ENCODE measurements around the gene CFAP46.

Gene CFAP46

DNA sequence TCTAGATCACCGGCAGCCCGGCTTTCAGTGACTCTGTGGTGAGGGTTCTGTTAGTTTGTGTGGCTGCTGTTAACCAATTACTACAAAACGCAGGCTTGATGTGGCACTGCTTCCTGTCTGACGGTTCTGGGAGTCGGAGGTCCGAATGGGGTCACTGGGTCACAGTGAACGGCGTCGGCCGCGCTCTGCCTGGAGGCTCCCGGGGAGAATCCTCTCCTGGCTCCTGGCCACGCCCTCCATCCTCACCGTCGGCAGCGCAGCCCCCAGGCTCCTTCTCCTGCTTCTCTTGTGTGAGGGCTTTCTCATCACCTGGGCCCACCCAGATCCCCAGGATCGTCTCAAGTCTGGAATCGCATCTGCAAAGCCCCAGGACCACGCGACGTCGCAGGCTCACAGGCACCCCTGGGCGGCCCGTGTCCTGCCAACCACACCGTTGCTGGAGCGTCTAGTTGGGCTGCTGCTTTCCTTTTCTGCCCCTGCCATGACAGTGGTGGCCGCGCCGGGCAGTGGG lies 124.6 kb downstream of the CFAP46 start:
- TF ChIP-seq, protein P1, sequence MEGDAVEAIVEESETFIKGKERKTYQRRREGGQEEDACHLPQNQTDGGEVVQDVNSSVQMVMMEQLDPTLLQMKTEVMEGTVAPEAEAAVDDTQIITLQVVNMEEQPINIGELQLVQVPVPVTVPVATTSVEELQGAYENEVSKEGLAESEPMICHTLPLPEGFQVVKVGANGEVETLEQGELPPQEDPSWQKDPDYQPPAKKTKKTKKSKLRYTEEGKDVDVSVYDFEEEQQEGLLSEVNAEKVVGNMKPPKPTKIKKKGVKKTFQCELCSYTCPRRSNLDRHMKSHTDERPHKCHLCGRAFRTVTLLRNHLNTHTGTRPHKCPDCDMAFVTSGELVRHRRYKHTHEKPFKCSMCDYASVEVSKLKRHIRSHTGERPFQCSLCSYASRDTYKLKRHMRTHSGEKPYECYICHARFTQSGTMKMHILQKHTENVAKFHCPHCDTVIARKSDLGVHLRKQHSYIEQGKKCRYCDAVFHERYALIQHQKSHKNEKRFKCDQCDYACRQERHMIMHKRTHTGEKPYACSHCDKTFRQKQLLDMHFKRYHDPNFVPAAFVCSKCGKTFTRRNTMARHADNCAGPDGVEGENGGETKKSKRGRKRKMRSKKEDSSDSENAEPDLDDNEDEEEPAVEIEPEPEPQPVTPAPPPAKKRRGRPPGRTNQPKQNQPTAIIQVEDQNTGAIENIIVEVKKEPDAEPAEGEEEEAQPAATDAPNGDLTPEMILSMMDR (conservative IDR thresholded peaks at IDR 0.05): no peak
- no peak overlapping the region for H3K27ac ChIP-seq

DNA sequence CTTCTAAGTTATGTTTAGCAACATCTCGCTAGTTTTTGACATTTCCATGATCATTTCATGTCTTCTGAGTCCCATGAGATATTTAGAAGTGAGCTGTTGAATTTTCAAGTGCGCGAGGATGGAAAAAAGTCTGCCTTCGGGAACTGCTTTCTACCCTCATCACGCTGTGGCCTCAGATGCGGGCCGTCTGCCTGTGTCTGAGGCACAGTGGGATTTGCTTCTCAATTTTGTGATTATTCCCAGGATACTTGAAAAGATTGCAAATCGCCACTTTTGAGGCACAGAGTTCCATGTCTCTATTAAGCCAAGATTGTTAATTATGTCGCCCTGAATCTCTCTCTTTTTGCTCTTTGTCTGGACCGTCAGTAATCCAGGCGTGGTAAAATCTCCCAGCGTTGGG lies 125.7 kb downstream of the CFAP46 start:
- no peak overlapping the region for H3K27ac ChIP-seq

DNA sequence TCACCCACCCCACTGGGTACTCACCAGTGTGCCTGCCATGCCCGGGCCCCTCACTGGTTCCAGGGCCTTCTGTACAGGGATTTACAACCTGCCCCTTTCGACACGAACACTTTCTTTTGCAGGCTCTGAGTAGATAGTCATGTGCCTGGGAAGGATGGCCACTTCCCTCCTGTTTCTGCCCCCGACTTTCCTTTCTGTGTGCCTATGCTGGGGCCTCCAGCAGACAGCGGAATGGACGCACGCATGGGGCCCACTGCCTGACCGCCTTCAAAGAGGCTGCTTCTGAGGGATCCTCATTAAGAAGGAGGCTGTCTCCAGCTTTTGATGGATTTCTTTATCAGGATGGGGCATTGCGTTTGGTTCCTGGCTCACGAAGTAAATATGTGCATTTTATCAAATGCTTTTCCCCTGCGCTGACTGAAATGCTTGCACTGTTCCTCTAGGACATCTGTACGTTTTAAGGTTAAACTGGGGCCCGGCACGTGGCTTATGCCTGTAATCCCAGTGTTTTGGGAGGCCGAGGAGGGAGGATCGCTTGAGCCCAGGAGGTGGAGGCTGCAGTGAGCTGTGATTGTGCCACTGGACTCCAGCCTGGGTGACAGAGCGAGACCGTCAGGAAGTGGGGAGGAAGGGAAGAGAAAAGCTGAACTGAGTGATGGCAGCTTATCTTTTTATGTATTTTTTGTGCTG lies 127.1 kb downstream of the CFAP46 start:
- TF ChIP-seq, protein P1 (conservative IDR thresholded peaks at IDR 0.05): no peak

More for the DNA sequence above, 125.7 kb downstream of the CFAP46 start:
- TF ChIP-seq, protein P1 (conservative IDR thresholded peaks at IDR 0.05): no peak

DNA sequence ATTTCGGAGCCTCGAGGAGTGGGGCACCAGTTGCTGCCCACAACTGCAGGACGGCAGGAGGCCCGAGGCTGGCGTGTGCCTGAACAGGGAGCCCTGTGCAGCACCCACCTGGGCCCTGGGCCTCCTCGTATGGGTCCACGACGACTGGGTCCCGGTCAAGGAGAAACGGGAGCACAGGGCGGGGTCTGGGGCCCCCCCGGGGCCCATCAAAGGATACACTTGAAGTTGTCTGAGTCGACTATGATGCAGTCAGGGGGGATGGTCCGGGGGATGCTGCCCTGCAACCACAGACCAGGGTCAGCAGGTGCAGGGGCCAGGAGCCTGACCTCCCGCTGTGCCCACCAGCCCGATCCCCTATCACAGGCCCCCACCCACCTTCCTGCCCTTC lies 127.9 kb downstream of the CFAP46 start:
- TF ChIP-seq, protein P1 (conservative IDR thresholded peaks at IDR 0.05): no peak
- no peak overlapping the region for H3K27ac ChIP-seq

More for the DNA sequence above, 127.1 kb downstream of the CFAP46 start:
- no peak overlapping the region for H3K27ac ChIP-seq

DNA sequence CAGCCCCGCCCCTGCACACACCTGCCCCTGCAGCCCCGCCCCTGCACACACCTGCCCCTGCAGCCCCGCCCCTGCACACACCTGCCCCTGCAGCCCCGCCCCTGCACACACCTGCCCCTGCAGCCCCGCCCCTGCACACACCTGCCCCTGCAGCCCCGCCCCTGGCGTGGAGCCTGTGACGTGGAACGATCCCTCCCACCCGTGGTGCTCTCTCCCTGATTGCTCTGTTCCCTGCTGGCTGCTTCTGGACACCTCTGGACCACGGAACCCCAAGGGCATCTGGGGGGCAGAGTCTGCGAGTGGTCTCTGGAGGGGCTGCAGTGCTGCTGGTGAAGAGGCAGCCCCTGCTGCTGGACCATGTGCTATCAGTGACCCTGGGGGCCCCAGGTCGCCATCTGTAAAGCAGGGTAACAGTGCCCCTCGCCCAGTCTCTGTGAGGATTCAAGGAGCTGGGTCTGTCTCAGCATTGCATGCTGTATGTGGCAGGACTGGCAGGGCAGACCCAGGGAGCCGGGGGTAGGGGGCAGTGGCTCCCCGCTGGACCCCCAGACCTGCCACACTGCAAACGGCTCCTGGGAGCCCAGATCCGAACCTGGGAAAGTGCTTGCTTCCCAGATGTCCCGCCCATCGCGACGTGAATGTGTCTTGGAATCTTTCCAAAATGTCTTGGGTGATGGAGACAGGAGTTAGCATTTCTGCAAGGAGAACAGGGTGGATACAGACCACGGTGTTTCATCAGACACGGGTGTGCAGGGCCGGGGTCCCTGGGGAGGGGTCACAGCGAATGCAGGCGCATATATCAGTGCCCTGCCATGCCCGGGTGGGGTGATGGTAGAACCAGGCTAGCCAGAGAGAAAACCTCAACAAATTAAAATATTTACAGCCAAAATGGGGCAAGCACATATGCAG lies 128.6 kb downstream of the CFAP46 start:
- TF ChIP-seq, protein P1 (conservative IDR thresholded peaks at IDR 0.05): no peak
- H3K27ac ChIP-seq: no peak overlapping the region

DNA sequence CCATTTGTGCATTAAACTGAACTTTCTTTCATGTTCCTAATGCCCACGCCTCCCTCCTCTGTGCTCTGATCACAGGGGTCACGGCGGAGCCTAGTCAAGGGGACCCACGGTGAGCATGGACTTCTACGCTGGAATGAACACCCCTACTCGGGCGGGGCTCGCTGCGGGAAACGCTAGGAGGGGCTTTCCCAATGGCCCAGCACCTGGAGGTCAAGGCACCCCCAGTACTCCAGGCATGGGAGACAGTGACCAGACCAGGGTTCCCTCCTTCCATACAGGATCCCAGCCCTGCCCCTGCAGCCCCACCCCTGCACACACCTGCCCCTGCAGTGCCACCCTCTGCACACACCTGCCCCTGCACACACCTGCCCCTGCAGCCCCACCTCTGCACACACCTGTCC lies 129.4 kb downstream of the CFAP46 start:
- TF ChIP-seq, protein P1 (conservative IDR thresholded peaks at IDR 0.05): no peak

DNA sequence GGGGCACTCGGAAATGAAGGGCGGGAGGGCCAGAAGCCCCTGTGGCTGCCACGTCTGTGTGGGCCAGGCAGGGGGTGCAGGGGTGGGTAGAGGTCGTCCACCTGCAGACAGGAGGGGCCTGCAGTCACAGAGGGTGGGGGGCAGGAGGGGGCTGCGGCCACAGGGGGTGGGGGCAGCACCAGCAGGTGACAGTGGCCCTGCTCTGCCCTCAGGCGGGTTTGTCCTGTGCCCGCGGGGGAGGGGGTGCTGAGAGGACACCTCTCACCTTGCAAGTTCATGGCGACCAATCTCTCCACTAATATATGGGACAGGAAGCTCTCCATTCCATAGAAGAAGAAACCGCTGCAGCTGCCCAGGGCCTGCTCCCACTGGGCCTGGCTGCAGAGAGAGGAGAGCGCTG lies 129.8 kb downstream of the CFAP46 start:
- TF ChIP-seq, protein P1 (conservative IDR thresholded peaks at IDR 0.05): no peak

More for the DNA sequence above, 129.4 kb downstream of the CFAP46 start:
- H3K27ac ChIP-seq: no peak overlapping the region

More for the DNA sequence above, 129.8 kb downstream of the CFAP46 start:
- no peak overlapping the region for H3K27ac ChIP-seq
